Mesodermal cell (in vitro differentiated cells): ENCODE data around the gene LEP.

Experiments
- H3K27ac ChIP-seq: 2 replicates; pipeline ENCODE4 v1.7.0; 2013; ENCODE audit warnings: mild to moderate bottlenecking, low read depth, low read length, moderate library complexity; ENCODE audit not compliant: severe bottlenecking
- H3K36me3 ChIP-seq: 2 replicates; pipeline ENCODE4 v1.7.1; 2013; ENCODE audit warnings: mild to moderate bottlenecking, low read length, moderate library complexity; ENCODE audit not compliant: control insufficient read depth, insufficient read depth
- H3K4me1 ChIP-seq: one replicate; pipeline ENCODE4 v1.7.1; 2013; ENCODE audit warnings: mild to moderate bottlenecking, low read length; ENCODE audit not compliant: insufficient read depth, control insufficient read depth, poor library complexity, severe bottlenecking
- H3K4me3 ChIP-seq: 2 replicates; pipeline ENCODE4 v1.7.0; 2013; ENCODE audit warnings: low read length, control low read depth, mild to moderate bottlenecking; ENCODE audit not compliant: insufficient read depth, poor library complexity, severe bottlenecking; ENCODE audit errors: extremely low read depth
- H3K9me3 ChIP-seq: 2 replicates; pipeline ENCODE4 v1.7.1; 2013; ENCODE audit warnings: mild to moderate bottlenecking, low read length, moderate library complexity; ENCODE audit not compliant: control insufficient read depth
- WGBS, 2 experiments: methylation state at CpG; one replicate each; pipeline ENCODE4 v1.1.5; 2013; ENCODE audit warnings: missing lambda C conversion rate in 2 of 2; ENCODE audit not compliant: insufficient coverage in 2 of 2; 5-methylcytosine and 5-hydroxymethylcytosine counted together

The LEP gene

GRCh38 chr7:128203710-128204214, 37.3 kb upstream of the LEP start:
- Histone ChIP-seq H3K9me3 (no peaks in the 10 kb centered on the region), H3K36me3 (no peaks in the 10 kb centered on the region), H3K4me1 (no peaks in the 10 kb centered on the region), H3K27ac (no peak overlapping the region), H3K4me3 (no peak overlapping the region)
- whole genome bisulfite sequencing, 2 experiments, result 77 to 89% methylated on average over 4 to 6 of the region's 8 CpGs

- no peak overlapping the region for H3K4me3 ChIP-seq
- no peaks in the 10 kb centered on the region for H3K9me3 ChIP-seq
- no peak overlapping the region for H3K27ac ChIP-seq
- 82% methylated on average over 2 to 3 of the region's 5 CpGs for WGBS, 2 experiments
- H3K4me1 ChIP-seq, result no peaks in the 10 kb centered on the region
- no peaks in the 10 kb centered on the region for H3K36me3 ChIP-seq
These were observed 36.6 kb upstream of the LEP start for GRCh38 chr7:128204455-128204854.

- Histone ChIP-seq H3K4me3 (no peak overlapping the region), H3K36me3 (no peaks in the 10 kb centered on the region), H3K27ac (no peak overlapping the region), H3K9me3 (no peaks in the 10 kb centered on the region), H3K4me1 (no peaks in the 10 kb centered on the region)
- 89 to 90% methylated on average over 4 of the region's 4 CpGs for WGBS, 2 experiments
These were observed 36.0 kb upstream of the LEP start for GRCh38 chr7:128205068-128205467.

GRCh38 chr7:128206017-128206746, 34.9 kb upstream of the LEP start:
- H3K36me3 ChIP-seq, result no peaks in the 10 kb centered on the region
- H3K4me1 ChIP-seq, result peaks cover 2% of the 10 kb centered on the region
- H3K27ac ChIP-seq, result no peak overlapping the region
- H3K4me3 ChIP-seq, result no peak overlapping the region
- WGBS, 2 experiments, result 85 to 89% methylated on average over 13 to 15 of the region's 16 CpGs
- no peaks in the 10 kb centered on the region for H3K9me3 ChIP-seq

GRCh38 chr7:128206747-128207500, 34.2 kb upstream of the LEP start:
- WGBS, 2 experiments, result 78 to 84% methylated on average over 6 to 9 of the region's 9 CpGs
- H3K4me1 ChIP-seq, result peaks cover 7% of the 10 kb centered on the region
- H3K27ac ChIP-seq, result no peak overlapping the region
- H3K9me3 ChIP-seq, result no peaks in the 10 kb centered on the region
- H3K4me3 ChIP-seq, result no peak overlapping the region
- H3K36me3 ChIP-seq, result no peaks in the 10 kb centered on the region

- WGBS, 2 experiments, result 58 to 88% methylated on average over 2 to 3 of the region's 4 CpGs
- Histone ChIP-seq H3K36me3 (no peaks in the 10 kb centered on the region), H3K4me1 (peaks cover 7% of the 10 kb centered on the region), H3K27ac (no peak overlapping the region), H3K9me3 (no peaks in the 10 kb centered on the region), H3K4me3 (no peak overlapping the region)
These were observed 33.5 kb upstream of the LEP start for GRCh38 chr7:128207609-128208008.

GRCh38 chr7:128209229-128210035, 31.6 kb upstream of the LEP start:
- H3K4me1 ChIP-seq, result peaks cover 7% of the 10 kb centered on the region
- no peaks in the 10 kb centered on the region for H3K9me3 ChIP-seq
- no peaks in the 10 kb centered on the region for H3K36me3 ChIP-seq
- WGBS, 2 experiments, result 48 to 75% methylated on average over 19 to 28 of the region's 28 CpGs
- H3K4me3 ChIP-seq, result no peak overlapping the region
- no peak overlapping the region for H3K27ac ChIP-seq

GRCh38 chr7:128210036-128210347, 31.1 kb upstream of the LEP start:
- Histone ChIP-seq H3K4me1 (peaks cover 7% of the 10 kb centered on the region), H3K4me3 (no peak overlapping the region), H3K9me3 (no peaks in the 10 kb centered on the region), H3K36me3 (no peaks in the 10 kb centered on the region), H3K27ac (no peak overlapping the region)
- 0 to 58% methylated on average over 1 to 3 of the region's 3 CpGs for WGBS, 2 experiments

- no peak overlapping the region for H3K4me3 ChIP-seq
- no peak overlapping the region for H3K27ac ChIP-seq
- peaks cover 7% of the 10 kb centered on the region for H3K4me1 ChIP-seq
- H3K36me3 ChIP-seq, result no peaks in the 10 kb centered on the region
- 82 to 84% methylated on average over 16 to 18 of the region's 19 CpGs for WGBS, 2 experiments
- H3K9me3 ChIP-seq, result no peaks in the 10 kb centered on the region
These were observed 30.2 kb upstream of the LEP start for GRCh38 chr7:128210590-128211570.

GRCh38 chr7:128211626-128212025, 29.5 kb upstream of the LEP start:
- Histone ChIP-seq H3K4me1 (peaks cover 7% of the 10 kb centered on the region), H3K27ac (no peak overlapping the region), H3K9me3 (no peaks in the 10 kb centered on the region), H3K36me3 (no peaks in the 10 kb centered on the region), H3K4me3 (no peak overlapping the region)
- WGBS, 2 experiments, result 33 to 45% methylated on average over 2 to 4 of the region's 4 CpGs
